GM08714 (cell line): ENCODE measurements around the gene ATP2C1.

Source experiments
- H3K4me3 ChIP-seq: fragments of 200-500 bp; sonication (Bioruptor generic); 2 replicates; pipeline ENCODE4 v1.5.1; 2014; ENCODE audit warnings: mild to moderate bottlenecking, low read length, inconsistent platforms
- ZNF274 ChIP-seq: IDR thresholded peaks from 2 replicates; pipeline ENCODE4 v1.6.1; 2012; ENCODE audit warnings: mild to moderate bottlenecking, low read depth, low read length

The ATP2C1 gene

DNA sequence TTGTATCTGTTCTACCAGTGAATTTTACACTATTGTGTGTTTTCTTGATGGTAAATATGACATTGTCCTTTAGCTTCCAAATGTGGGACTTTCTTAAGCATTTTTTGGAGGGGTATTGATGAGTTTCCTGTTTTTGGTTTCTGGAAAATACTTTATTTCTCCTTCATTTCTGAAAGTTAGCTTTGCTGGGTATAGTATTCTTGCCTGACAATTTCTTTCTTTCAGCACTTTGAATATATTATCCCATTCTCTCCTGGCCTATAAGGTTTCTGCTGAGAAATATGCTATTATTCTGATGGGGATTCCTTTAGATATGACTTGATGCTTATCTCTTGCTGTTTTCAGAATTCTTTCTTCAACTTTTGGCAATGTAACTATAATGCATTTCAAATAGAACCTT lies 15.4 kb upstream of the ATP2C1 start:
- TF ChIP-seq ZNF274, result no peak
- no peak overlapping the region for H3K4me3 ChIP-seq

DNA sequence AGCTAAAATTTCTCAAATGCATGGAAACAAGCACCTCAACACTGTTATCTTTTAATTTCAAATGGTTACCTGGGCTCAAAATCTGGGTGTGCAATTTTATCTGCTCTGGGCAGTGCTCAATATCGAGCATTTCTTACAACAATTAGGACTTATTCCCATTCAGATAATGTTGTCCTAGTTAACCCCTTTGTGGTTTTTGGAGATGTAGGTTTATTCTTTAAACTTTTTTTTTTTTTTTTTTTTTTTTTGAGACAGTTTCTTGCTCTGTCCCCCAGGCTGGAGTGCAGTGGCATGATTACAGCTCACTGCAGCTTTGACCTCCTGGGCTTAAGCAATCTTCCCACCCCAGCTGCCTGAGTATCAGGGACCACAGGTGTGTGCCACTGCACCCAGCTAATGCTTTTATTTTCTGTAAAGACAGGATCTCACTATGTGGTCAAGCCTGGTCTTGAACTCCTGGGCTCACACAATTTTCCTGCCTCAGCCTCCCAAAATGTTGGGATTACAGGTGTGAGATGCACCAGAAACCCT lies 4.4 kb upstream of the ATP2C1 start:
- H3K4me3 ChIP-seq, result no peak overlapping the region
- no peak for TF ChIP-seq ZNF274

DNA sequence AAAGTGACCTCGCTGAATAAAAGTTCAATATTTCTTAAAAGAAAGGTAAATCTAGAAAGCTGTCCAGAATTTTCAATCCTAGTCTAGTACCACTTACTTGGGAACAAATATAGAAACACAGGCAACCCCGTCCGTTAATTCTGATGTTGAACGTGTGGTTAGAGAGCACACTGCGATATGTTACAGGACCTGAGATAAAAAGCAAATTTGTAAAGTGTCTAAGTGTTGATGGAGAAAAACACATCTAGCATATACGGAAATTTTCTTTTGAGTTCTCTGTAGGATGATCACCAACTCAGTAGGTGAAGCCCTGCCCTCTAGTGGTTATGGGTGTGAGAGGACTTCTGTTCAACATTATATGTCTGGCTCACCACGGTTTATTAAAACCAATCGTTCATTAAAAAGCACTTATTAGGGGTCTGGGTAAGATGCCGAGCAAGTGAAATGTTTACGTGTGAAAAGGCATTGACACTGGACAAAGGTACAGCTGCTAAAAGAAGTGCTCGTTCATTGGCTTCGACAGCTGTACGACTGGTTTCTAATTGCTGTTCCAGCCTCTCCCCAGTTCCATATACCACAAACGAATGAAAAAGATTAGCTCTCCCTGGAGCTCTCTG lies 1.0 kb upstream of the ATP2C1 start:
- no peak for TF ChIP-seq ZNF274
- peak overlapping the region; percentile 76 for H3K4me3 ChIP-seq

DNA sequence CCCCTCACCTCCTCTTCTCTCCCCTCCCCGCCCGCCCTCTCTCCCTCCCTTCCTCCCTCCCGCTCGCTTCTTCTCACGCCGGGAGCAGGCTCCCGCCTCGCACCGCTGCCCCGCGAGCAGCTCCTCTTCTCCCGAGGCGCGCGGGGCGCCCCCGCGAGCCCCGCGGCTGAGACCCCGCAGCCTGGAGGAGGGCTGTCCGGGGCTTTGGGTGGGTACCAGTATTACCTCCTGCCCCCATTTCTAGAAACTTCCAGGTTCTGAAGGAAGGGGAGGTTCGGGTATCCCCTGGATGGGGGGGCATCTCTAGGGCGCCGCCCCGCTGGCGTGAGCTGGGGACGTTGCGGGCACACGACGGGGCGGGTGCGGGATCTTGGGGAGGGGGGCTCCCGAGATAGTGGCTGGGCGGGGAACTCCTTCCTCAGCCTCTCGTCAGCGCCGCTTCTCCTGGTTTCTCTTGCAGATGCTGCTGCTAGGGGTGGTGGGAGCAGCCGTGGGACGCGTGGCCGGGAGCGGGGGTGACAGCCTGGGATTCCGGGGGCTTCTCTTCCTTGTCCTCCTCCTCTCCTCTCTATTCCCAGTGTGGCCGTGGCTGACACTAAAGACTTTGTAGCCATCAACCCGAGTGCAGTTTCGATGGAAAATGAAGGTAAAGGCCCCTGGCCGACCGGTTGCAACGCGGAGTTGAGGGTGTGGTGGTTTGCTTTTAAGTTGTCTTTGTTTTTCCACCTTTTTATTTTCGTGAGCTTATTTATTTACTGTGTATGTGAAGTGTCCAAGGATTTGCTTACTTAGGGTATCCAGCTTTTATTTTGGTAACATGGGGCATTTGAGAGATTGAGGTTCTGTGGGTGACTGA lies 474 bp downstream of the ATP2C1 start:
- H3K4me3 ChIP-seq, result peak overlapping the region; percentile 99
- TF ChIP-seq ZNF274, result no peak

DNA sequence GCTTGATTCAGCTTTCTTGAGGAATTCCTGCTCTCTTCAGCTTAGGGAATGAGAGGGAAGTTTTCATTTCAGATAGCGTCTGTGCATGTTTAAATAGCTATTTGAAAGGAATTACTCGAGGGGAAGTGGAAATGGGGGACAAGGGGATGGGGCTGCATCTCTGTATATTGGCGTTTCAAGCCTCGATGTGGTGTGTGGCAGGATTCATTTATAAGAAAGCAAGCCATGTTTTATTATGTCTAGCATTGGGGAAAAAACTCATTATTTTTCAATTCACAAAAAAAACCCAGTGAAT lies 1.0 kb downstream of the ATP2C1 start:
- TF ChIP-seq ZNF274, result no peak

DNA sequence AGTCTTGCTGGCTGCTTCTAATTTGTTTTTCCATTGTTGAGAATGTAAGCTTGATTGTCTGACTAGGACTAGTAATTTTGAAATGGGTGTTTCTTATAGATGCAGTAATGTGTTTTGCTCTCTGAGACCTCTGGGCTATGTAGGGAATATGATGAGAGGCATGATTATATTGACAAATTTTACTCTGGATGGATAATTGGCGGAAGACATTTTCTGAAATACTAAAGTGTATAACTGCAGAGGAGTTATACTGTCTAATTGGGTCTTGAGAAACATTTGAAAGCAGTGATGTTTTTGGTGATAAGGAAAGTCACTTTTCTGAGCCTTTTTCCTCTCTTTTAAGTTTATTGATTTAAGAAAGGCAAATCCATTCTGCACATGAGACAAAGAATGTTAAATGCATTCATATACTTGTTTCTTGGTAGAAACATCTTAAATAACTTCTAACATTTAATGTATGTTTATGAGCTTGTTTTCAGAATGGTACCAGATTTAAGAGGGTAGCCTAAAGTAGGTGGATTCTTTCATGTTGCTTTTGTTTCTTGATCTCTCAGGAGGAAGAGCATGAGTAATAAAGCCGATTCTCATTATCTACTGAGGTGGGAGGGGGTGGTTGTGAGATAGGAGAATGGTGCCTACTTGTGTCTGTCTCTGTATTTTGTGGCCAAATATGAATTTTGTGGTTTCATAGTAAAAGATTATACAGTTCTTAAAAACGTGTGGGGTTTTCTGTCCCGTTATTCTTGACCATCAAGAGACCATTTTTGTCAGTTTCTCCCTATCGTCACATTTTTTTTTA lies 2.0 kb downstream of the ATP2C1 start:
- peak overlapping the region; percentile 99; the same call in 1 of the 2 replicates for H3K4me3 ChIP-seq
- TF ChIP-seq ZNF274, result no peak

More for the DNA sequence above, 1.0 kb downstream of the ATP2C1 start:
- H3K4me3 ChIP-seq, result peak overlapping the region; percentile 99

DNA sequence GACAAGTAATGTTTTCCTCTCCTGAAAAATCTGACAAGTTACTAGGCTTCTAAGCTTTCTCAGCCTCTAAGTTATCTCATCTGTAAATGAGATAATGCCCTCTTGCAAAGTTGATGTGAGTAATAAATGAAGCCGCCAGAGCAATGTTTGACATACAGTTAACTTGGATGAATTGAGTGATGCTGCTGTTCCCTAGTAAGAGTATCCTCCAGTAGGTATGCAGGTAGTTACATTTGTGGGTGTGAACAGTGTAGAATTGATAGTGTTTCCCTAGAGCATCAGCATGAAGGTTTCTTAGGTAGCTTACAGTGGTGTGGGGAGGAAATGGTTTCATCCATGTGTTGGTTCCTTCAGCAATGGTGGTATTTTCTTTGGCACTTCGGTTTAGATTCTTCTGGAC lies 3.4 kb downstream of the ATP2C1 start:
- no peak overlapping the region for H3K4me3 ChIP-seq

DNA sequence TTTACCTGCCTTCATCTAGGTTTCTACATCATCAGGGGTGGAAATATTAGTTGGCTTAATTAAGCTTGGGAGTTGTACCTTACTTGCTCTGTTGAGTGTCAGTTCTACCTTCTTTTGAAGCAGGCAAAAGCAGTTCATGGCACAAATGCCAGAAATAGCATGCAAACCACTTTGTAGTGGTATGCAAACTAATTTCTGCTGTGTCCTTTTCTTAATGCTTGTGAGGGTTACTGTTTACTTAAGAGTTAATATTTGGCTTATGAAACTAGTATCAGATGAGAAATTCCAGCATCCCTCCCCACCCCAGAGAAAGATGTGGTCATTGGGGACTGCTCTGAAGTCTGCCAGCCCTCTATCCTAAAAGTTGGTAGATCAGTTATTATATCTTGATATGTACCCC lies 7.1 kb downstream of the ATP2C1 start:
- peak overlapping the region; percentile 28; the same call in 1 of the 2 replicates for H3K4me3 ChIP-seq
- TF ChIP-seq ZNF274, result no peak

More for the DNA sequence above, 3.4 kb downstream of the ATP2C1 start:
- TF ChIP-seq ZNF274, result no peak

DNA sequence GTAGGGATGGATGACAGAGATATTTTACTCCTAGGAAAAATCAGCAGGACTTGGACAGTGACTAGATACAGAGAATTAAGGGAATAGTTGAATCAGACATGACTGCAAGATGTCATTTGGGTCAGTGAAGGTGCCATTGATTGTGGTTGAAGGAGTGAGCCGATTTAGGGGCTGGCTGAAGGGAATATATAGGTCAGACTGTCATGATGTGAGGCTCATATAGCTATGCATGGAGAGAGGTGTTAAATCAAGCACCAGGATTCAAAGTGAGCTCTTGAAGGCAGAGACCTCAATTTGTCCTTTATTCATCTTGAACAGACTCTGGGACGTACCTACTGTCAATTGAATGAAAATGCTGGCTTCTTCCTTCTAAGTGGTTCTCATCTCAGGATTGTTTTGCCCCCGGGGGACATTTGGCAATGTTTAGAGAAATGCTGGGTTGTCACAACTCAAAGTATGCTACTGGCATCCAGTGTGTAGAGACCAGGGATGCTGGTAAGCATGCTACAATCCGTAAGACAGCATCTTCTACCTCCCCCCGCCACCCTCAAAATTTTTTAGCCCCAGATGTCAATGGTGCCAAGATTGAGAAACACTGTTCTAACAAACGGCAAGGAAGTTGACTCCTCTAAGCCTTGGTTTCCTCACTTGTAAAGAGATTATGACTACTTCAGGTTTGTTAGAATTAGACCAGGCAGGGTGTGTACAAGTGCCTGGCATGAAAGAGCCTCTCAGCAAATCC lies 7.8 kb downstream of the ATP2C1 start:
- peak overlapping the region; percentile 28; the same call in 1 of the 2 replicates for H3K4me3 ChIP-seq
- no peak for TF ChIP-seq ZNF274

DNA sequence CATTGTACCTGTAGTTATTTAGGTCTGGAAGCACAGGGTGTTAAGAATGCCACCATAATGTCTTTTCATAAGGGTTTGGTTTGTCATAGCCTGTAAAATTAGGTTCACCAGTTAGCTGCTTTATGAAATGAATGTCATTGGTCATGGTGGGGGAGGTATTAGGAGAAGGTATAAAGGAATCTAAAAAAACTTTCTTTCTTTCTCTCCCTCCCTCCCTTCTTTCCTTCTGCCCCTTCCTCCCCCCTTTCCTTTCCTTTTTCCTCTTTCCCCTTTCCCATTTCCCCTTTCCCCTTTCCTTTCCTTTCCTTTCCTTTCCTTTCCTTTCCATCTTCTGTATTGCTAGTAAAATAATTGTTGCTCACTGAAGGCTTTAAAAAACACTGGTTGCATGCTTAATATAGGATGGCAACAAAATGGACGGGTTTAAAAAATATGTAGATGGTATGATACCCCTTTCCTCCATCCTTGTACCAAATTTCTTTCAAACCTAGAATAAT lies 9.6 kb downstream of the ATP2C1 start:
- TF ChIP-seq ZNF274, result no peak
- no peak overlapping the region for H3K4me3 ChIP-seq

DNA sequence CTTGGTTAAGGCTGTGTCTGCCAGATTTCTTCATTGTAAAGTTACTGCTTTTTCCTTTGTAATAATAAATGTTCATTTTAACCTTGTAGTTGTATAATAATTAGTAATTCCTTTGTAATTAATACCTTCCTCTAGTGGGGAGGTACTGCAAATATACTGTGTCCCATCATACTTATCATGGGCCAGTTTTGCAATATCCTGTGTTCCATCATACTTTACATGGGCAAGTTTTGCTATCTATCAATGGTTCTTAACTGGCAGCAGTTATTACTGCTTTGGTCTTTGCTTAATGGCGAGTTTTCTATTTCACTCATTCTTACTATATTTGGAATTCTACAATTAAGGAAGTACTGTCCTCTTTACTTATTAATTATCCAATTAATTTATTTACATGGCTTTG lies 10.6 kb downstream of the ATP2C1 start:
- no peak overlapping the region for H3K4me3 ChIP-seq
- no peak for TF ChIP-seq ZNF274

DNA sequence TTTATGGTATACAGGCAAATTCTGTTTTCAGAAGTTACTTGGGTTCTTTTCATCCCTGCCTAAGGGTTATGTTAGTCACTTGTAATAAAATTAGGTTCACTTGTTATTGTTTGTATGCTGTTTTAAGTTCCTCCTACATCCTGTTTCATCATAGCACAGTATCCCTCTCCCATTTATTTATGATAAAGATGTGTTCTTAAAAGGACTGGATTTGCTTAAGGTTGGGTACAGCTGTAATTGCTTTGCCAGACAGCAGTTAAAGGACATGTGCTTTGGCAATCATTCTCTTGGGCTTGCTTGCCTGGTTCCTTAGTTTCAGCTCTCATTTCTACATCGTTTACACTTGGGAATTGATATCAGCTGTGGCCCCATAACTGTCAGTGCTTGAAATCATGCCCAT lies 11.7 kb downstream of the ATP2C1 start:
- TF ChIP-seq ZNF274, result no peak
- no peak overlapping the region for H3K4me3 ChIP-seq

DNA sequence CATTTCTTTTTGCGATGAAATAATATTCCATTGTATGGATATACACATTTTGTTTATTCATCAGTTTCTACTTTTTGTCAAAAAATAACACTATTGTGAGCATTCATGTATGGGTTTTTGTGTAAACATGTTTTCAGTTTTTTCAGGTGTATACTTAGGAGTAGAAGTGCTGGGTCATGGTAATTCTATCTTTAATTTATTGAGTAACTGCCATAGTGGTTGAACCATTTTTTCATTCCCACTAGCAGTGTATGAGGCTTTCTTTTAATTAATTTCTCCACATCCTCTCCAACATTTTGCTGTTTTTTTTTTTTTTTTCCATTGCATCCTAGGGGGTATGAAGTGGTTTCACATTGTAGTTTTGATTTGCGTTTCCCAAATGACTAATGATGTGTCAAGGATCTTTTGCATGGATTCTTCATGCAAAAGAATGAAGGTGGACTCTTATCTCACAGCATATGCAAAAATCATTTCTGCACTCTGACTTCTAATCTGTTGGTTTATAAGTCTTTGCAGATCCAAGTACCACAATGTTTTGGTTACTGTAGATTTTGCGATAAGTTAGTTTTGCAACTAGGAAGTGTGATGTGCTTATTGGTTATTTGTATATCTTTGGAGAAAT lies 12.6 kb downstream of the ATP2C1 start:
- H3K4me3 ChIP-seq, result no peak overlapping the region
- TF ChIP-seq ZNF274, result no peak

DNA sequence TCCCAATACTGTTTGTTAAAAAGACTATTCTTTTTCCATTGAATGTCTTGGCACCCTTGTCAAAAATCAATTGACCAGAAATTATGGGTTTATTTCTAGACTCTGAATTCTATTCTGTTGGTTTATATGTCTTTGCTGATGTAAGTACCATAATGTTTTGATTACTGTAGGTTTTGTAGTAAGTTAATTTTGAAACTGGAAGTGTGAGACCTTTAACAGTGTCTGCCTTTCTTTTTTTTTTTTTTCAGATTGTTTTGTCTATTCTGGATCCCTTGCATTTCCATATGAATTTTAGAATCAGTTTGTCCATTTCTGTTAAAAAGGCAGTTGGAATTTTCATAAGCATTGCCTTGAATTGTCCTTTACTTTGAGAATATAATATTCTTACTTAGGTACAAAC lies 13.6 kb downstream of the ATP2C1 start:
- TF ChIP-seq ZNF274, result no peak
- no peak overlapping the region for H3K4me3 ChIP-seq
